GM21447 (cell line): ENCODE data around the gene PIK3IP1.
"Not testable (repeated sequence)": the region's sequence is repeated elsewhere in the genome, so short reads cannot be mapped to it uniquely, and the experiment has no call there.

Experiments
- ATAC-seq: cut with Tn5 transposase; IDR thresholded peaks from one replicate; pipeline ENCODE4 v1.9.1; 2021; ENCODE audit not compliant: unreplicated experiment

The PIK3IP1 gene

DNA sequence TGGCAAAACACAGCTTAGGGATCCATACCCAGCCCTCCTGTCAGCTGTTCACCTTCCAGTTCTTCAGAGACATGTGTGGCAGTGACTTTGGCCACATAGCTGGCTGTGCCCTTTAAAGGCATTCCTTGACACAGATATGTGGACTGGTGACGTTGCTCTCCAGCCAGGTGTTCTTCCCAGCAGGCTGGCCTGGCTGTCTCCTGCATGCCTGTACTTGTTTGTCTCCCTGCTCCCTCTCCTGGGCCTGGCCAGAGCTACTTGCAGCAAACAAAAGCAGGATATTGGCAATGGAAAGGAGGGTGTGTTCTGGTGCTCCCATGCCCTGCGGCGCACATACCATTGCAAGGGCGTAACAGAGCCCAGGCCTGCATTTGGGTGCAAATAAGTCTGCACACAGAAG, 38.3 kb downstream of the PIK3IP1 start:
- no peak for ATAC-seq

DNA sequence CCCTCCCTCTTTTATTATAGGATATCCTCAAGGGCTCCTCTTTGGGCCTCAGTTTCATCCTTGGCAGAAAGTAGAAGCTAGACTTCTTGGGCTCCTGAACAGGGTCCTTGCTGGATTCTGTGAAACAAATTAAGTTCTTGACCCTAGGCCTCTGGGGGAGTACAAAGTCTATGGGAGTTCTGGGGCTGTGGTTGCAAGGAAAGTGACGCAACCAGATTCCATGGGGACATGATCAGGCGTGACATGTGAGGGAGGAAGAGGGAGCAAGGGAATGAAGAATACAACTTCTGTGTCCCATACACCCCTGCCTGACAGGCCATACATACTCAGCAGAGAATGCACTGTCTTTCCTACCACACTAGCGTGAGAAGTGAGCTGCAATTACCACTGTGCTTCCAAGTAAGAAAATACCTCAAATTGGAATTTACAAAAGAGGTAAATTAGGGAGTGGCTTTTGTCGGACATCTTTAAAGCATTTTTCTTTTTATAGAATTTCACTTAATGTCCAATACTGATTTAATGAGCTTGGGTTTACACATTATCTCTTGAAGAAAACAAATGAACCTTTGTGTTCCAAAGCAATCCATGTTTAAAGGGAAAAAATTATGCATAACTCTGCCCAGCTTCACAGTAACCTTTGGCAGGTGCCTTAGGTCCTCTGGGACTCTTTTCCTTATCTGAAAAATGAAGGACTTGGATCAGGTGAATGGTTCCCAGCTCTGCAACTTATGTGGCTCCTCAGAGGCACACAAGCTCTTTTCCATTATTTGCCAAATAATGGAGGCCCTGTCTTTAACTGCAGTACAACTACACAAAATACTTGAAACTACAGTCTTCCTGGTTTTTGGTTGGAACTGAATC, 41.3 kb downstream of the PIK3IP1 start:
- ATAC-seq = no peak

DNA sequence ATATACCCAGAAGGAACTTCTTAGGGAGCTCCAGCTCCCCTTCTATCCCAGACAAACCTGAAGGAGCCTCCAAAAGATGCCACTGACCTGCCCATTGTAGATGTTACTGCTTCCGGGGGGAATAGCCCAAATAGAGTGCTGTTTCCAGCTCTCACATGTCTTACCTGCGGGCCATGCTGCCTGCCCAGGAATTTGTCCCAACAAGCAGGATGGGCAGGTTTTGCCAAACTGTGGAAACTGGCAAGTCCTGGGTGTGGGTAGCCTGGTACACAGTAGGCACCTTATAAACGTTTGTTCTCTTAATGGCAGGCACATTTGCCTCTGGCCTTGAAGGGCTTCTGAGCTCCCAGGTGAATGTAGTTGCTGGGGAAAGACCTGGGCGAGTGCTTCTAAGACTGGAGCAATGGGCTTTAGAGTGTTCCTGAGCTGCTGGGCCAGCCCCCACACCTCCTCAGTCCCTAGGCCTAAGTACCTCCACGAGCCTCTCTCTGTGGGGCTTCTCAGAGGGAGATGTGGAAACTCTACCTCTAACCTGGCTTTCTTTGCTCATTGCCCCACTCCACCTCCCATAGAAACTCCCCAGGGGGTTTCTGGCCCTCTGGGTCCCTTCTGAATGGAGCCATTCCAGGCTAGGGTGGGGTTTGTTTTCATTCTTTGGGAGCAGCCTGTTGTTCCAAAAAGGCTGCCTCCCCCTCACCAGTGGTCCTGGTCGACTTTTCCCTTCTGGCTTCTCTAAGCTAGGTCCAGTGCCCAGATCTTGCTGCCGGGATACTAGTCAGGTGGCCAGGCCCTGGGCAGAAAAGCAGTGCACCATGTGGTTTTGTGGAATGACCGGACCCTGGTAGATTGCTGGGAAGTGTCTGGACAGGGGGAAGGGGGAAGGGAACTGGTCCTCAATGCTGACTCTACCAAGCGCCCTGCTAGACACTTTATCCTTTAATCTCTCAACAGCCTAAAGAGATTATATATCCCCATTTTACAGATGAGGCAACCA, 43.0 kb downstream of the PIK3IP1 start:
- ATAC-seq = no peak

DNA sequence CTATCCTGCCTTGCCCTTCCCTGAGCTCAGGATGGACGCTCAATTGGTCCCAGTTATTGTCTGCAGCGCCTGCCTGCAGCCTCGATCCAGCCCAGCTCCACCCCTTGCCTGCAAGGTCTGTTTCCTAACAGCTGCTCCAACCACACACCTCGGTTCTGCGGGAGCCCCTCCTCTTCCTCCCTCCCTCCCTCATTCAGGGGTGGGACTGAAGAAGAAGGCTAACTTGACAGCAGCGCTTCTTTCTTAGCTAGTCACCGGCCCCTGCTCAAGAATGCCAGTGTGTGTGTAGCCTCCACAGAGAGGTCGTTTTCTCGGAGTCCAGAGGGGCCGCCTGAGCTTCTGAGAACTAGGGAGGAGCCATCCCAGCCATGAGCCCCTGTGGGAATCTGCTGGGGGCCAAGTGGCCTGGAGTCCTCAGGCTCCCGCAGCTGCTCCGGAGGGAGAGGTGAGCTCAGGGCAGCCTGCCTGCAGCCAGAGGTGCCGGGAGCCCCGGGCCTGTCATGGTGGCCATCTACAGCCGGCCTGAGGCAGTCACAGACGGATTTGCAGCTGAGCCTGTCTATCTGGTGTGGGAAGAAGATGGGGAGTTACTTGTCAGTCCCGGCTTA, 44.0 kb downstream of the PIK3IP1 start:
- no peak for ATAC-seq

DNA sequence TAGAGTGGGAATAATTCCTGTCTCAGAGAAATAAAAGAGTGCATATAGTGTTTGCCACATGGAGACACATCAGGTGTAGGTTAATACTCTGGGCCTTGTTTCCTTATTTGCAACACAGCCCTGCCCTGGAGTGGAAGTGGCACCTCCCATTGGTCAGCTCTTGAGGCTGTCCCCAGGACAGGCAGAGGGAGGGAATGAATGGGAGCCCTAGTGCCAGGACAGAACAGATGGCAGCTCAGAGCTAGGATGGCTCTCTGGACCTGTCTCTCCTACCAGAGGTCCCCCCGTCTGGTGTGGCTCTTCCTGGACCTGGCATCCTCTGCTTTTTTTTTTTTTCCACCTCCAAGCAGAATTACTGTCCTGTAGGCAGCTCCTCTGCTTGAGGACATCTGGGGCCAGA, 44.6 kb downstream of the PIK3IP1 start:
- no peak for ATAC-seq

DNA sequence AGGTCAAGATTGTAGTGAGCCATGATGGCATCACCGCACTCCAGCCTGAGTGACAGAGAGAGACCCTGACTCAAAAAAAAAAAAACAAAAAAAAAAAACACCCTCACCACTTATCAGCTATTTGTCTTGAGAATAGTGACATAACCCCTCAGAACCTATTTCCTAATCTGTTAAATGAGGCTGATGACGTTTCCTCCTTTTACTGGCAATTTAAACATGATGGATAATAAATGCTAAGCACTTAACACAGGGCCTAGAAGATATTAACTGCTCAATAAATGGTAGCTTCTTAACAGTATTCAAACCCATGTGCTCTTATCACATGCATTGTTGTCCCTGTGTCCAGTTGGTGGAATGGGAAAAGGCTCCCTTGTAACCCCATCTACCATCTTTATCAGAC, 45.6 kb downstream of the PIK3IP1 start:
- ATAC-seq = no peak

DNA sequence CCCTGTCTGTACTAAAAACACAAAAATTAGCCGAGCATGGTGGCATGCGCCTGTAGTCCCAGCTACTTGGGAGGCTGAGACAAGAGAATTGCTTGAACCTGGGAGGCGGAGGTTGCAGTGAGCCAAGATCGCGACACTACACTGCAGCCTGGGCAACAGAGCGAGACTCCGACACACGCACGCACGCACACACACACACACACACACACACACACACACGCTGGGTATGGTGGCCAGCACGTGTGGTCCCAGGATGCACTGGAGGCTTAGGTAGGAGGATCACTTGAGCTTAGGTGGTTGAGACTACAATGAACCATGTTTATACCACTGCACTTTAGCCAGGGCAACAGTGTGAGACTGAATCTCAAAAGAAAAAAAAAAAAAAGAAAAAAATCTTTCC, 46.3 kb downstream of the PIK3IP1 start:
- ATAC-seq = not testable (repeated sequence)

DNA sequence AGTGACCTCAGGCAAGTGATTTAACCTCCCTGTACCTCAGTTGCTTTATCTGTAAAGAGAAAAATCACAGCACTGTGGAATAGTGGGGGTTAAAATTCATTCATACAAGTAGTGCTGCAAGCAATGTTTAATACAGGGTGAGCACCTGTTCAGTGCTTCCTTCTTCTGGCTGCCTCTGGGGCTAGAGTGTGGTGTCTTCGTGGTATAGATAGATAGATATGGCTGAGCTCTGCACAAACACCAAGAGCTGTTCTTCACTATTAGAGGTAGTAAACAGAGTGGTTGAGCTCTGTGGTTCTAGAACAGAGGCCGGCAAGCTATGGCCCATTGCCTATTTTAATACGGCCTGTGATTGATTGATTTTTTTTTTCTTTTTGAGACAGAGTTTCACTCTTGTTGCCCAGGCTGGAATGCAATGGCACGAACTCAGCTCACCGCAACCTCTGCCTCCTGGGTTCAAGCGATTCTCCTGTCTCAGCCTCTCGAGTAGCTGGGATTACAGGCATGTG, 47.3 kb downstream of the PIK3IP1 start:
- ATAC-seq = no peak

DNA sequence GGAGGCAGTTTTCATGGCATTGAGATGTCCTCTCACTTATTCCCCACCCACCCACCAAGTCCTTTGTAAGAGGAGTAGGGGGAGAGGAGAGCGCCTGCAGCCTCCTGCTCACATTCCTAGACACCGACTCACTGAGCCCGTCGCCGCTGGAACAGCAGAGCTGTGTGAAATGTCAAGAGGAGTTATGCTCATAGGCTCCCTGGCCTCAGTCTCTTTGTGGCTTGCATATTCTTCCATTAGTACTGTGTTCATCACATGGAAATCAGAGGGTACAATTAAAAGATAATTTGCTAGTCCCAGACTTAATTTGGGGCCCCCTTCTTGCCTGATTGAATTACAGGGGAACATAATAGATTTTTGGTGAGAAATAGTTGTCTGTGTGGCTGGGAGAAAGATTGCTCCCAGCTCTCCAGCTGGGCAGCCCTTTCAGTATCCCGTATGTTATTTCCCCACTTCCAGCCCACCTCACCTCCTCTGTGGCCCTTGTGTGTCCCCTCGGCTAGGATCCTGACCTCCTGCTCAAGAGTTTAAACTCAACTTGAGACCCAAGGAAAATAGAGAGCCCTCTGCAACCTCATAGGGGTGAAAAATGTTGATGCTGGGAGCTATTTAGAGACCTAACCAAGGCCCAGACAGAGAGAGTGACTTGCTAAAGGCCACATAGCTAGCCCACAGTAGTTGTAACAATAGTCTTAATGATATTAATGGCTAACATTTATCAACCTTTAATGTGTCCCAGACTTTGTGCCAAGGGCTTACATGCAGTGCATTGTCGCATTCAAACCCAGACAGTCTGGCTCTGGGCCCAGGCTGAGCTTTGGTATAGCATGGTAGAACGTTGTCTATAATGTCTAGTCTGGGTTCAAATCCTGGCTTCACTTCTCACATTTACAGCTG, 48.0 kb downstream of the PIK3IP1 start:
- no peak for ATAC-seq

DNA sequence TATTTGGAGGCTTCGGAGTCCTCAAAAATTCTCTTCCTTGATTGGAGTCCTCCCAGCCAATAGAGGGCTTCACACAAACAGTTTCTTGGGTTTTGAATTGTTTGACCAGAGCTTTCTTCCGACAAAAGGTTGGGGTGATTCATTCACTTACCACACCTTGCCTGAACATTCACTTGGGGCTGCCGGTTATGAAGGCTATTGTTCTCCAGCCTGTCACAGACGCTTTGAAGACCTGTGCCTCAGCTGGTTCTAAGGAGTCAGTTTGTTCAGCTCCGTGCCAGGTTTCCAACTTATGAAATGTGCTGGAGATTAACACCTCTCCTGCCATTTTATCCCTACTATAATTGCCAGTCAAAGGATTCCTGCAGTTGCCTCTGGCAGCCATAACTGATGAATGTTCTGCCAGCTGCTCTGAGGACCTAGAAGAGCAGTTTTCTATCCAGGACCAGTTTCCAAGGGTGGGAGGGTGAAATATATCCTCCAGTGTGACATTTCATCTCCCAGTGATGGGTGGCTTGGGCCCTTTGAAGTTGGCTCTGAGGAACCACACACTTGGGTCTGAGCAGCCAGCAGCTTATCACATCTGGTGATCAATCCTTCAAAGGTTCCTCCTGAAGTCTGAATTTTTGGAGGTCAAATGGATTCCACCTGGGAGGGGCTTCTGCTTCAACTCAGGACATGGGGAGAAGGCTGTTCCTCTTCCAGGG, 48.8 kb downstream of the PIK3IP1 start:
- no peak for ATAC-seq

DNA sequence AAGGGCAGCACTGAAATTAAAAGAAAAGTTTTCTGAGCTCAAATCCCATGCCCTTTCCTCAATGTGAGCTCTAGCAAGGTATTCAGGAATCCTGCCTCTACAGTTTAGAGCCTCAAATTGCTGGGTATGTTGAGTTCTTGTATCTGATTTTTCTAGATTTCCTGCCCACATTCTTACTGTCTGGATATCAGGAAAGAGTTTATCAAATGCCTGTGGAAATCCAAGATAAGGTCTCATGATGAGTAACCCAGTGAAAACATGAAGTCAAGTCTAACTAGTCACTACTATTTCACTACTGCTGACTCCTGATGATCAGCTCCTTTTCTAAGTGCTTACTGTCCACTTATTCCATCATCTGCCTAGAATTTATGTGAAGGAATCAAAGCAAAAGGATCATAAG, 50.4 kb downstream of the PIK3IP1 start:
- ATAC-seq = no peak

DNA sequence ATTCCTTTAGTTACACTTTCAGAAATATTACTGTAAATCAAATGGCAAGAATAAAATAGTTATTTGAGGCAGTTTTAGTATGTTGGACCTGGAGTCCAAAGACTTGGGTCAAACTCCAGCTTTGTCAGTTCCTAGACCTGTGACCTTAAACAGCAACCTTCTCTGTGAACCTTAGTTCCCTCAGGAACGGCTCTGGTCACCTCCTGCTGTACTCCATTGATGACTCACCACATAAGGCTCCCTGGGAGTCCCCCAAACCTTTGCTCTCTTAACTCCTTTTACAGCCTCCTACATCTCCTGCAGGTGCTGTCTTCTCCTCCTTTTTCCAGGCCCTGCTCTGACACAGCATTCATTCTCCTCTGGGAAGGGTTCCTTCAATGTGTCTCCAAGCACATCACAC, 51.1 kb downstream of the PIK3IP1 start:
- no peak for ATAC-seq

DNA sequence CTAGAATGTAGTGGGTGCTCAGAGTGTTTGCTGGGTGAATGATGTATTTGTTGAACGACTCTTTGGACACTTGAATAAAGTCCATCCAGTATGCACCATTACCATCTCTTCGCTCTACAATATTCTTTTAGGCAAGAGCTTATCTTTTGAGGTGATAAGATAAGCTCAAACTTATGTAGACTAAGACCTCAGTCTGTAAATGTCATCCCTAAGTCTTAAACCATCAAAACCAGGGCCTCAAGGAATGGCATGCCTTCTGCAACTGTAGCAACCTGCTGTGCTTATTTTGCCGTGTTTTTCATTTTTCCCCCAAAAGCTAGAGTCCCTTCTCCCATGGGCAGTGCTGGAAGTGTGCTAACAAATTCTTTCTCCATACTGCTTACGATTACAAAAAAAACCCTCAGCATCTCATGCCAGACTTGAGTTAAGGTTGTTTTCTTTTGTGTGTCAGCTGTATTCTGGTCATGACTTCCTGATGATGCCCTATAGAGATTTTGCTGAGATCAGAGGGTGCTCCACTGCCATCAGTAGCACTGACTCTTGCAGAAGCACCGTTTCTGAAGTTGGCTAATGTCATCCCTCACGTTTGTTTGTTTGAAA, 52.4 kb downstream of the PIK3IP1 start:
- ATAC-seq = no peak

DNA sequence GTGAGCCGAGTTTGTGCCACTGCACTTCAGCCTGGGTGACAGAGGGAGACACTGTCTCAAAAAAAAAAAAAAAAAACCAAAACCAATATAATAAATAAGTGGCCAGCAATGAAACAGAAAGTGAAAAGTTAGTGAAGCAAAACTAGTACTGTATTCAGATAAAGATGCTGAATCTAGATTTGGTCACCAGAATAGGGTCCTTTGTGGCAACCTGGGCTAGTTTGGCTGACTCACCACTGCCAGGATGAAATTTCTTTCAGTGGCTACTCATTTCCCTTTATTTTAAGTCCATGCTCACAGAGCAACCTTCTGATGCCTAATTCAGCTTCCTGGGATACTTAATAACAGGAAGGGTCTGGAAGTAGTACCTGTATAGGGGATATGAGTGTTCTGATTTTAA, 54.2 kb downstream of the PIK3IP1 start:
- no peak for ATAC-seq

DNA sequence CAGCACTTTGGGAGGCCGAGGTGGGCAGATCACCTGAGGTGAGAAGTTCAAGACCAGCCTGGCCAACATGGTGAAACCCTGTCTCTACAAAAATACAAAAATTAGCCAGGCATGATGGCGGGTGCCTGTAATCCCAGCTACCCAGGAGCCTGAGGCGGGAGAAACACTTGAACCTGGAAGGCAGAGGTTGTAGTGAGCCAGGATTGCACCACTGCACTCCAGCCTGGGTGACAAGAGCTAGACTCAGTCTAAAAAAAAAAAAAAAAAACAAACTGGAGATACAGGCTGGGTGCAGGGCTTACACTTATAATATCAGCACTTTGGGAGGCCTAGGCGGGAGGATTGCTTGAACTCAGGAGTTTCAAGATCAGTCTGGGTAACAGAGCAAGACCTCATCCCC, 56.2 kb downstream of the PIK3IP1 start:
- ATAC-seq = not testable (repeated sequence)

DNA sequence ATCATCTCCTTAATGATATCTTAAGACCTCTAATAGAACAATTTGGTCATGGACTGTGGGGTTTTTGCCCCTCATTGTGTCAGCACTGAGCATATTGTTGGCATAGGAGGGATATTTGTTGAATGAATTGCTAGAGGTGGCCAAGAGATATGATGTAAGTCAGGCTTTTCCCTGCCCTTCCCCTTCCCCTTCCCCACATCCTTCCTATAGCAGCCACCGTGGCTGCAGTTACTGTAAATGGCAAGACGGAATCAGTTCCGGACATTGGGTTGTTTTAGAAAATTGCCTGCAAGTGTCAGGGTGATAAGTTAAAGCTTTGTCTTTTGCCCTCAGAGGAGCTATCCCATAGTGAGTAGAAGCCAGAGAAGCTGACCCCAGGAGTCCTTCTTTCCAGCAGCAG, 57.2 kb downstream of the PIK3IP1 start:
- ATAC-seq = no peak

DNA sequence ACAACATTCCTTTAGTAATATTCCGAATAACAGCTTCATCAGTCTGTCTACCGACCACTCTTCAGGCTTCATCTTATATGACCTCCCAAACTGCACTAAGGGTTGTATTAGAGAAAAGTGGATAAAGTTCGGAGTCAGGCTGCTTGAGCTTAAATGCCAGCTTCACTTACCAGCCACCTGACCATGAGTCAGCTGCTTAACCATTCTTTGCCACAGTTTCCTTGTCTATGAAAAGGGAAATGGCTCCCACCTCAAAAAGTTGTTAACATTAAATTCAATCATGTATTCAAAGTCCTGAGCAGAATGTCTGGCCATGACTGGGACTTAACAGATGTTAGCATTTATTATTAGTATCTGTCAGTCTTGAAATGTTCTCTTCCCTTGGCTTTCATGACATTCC, 59.3 kb downstream of the PIK3IP1 start:
- ATAC-seq = no peak
